Keratinocyte (primary cell): ENCODE data around the gene PRR19.
"Not testable (repeated sequence)": the region's sequence is repeated elsewhere in the genome, so short reads cannot be mapped to it uniquely, and the experiment has no call there.

Experiments
- EZH2 ChIP-seq: IDR thresholded peaks from one replicate; pipeline ENCODE4 v1.6.1; 2012; ENCODE audit warnings: inconsistent platforms, mild to moderate bottlenecking, low read length, moderate library complexity
- TF ChIP-seq, protein P1 (sequence below), 3 experiments: IDR thresholded peaks in 1 of 3; conservative IDR thresholded peaks in 1 of 3; optimal IDR thresholded peaks in 1 of 3; 2 replicates in 2 of 3; 3 replicates in 1 of 3; pipeline versions ENCODE3 to v1.5.1; 2011; ENCODE audit warnings: low read length in 3 of 3, mild to moderate bottlenecking in 3 of 3, moderate library complexity in 2 of 3, control low read depth in 1 of 3, inconsistent platforms in 1 of 3; ENCODE audit not compliant: insufficient read depth in 2 of 3; ENCODE audit errors: extremely low read depth in 1 of 3

- TF ChIP-seq, protein P1, sequence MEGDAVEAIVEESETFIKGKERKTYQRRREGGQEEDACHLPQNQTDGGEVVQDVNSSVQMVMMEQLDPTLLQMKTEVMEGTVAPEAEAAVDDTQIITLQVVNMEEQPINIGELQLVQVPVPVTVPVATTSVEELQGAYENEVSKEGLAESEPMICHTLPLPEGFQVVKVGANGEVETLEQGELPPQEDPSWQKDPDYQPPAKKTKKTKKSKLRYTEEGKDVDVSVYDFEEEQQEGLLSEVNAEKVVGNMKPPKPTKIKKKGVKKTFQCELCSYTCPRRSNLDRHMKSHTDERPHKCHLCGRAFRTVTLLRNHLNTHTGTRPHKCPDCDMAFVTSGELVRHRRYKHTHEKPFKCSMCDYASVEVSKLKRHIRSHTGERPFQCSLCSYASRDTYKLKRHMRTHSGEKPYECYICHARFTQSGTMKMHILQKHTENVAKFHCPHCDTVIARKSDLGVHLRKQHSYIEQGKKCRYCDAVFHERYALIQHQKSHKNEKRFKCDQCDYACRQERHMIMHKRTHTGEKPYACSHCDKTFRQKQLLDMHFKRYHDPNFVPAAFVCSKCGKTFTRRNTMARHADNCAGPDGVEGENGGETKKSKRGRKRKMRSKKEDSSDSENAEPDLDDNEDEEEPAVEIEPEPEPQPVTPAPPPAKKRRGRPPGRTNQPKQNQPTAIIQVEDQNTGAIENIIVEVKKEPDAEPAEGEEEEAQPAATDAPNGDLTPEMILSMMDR (optimal IDR thresholded peaks at IDR 0.05 in 1 of 3, IDR thresholded peaks at IDR 0.05 in 1 of 3, conservative IDR thresholded peaks at IDR 0.05 in 1 of 3; ENCODE audit: extremely low read depth in 1 of 3, insufficient read depth in 2 of 3, low read length in 3 of 3), result not testable (repeated sequence)
- not testable (repeated sequence) for TF ChIP-seq EZH2
Measured at GRCh38 chr19:42266105-42266504, 35.8 kb upstream of the PRR19 start.
